Upper lobe of right lung (tissue), 1 donor: Measurements from ENCODE around the gene TIGD6. TPM values are rescaled to one million over a fixed set of nuclear protein-coding genes. Genes with fewer than 3 reads are reported as not detected.

Experiments
- ATAC-seq: fragments of 200-7000 bp; cut with Tn5 transposase; one replicate; pipeline ENCODE4 v1.9.1; 2020; ENCODE audit warnings: mild to moderate bottlenecking, moderate library complexity
- DNase-seq: peaks from one replicate; pipeline ENCODE4 v3.0.0-alpha.2; 2020
- H3K27ac ChIP-seq: fragments of 200-600 bp; one replicate; pipeline ENCODE4 v1.8.0; 2022
- H3K27me3 ChIP-seq: fragments of 200-600 bp; one replicate; pipeline ENCODE4 v1.8.0; 2022; ENCODE audit warnings: mild to moderate bottlenecking
- H3K36me3 ChIP-seq: fragments of 200-600 bp; one replicate; pipeline ENCODE4 v1.8.0; 2022
- H3K4me1 ChIP-seq: fragments of 200-600 bp; one replicate; pipeline ENCODE4 v1.8.0; 2022
- H3K4me3 ChIP-seq: fragments of 200-600 bp; one replicate; pipeline ENCODE4 v1.8.0; 2022; ENCODE audit warnings: mild to moderate bottlenecking
- H3K9me3 ChIP-seq: fragments of 200-600 bp; one replicate; pipeline ENCODE4 v1.8.0; 2022
- intact Hi-C: fragments of 100-400 bp; cut with DNase I; formaldehyde crosslinking; loops from one replicate; pipeline ENCODE4 v1.11.0; 2022
- total RNA-seq: library from RNA; stranded (reverse); fragmentation: NEBNext Ultra II Directional; extraction: Animal tissue kit (Norgen Biotek cat#: 25700); gene quantifications from one replicate; pipeline ENCODE4 v1.2.1, GENCODE V29; 2021
- TF ChIP-seq, protein P1 (sequence below): fragments of 200-600 bp; IDR thresholded peaks from one replicate; pipeline ENCODE4 v1.8.0; 2022; ENCODE audit warnings: antibody characterized with exemption
- donor health status: DM: no; HTN: yes; CAD: no; lungs with severe emphysema.

The TIGD6 gene
- total RNA-seq, 1 donor from 2014 or later = 4.0 TPM

DNA sequence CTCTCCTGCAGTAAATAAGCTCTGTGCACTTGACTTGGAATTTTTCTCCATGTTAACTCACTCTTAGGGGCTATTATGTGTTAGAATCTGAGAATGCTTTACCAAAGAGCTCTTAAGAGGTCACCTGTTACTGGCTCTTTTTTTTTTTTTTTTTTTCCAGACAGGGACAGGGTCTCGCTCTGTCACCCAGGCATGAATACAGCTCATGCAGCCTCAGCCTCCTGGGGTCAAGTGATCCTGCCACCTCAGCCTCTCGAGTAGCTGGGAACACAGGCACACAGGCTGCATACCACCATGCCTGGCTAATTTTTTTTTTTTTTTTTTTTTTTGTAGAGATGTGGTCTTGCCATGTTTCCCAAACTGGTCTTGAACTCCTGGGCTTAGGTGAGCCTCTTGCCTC, 22.2 kb upstream of the TIGD6 start:
- ATAC-seq (peak; percentile 31), DNase-seq (no peak)
- TF ChIP-seq, protein P1, sequence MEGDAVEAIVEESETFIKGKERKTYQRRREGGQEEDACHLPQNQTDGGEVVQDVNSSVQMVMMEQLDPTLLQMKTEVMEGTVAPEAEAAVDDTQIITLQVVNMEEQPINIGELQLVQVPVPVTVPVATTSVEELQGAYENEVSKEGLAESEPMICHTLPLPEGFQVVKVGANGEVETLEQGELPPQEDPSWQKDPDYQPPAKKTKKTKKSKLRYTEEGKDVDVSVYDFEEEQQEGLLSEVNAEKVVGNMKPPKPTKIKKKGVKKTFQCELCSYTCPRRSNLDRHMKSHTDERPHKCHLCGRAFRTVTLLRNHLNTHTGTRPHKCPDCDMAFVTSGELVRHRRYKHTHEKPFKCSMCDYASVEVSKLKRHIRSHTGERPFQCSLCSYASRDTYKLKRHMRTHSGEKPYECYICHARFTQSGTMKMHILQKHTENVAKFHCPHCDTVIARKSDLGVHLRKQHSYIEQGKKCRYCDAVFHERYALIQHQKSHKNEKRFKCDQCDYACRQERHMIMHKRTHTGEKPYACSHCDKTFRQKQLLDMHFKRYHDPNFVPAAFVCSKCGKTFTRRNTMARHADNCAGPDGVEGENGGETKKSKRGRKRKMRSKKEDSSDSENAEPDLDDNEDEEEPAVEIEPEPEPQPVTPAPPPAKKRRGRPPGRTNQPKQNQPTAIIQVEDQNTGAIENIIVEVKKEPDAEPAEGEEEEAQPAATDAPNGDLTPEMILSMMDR = no peak
- intact Hi-C loops = no loop called here
- peaks cover 9% of the 10 kb centered on the region for H3K4me1 ChIP-seq
- H3K9me3 ChIP-seq = no peaks in the 10 kb centered on the region
- no peak overlapping the region for H3K27ac ChIP-seq
- H3K36me3 ChIP-seq = peaks cover 96% of the 10 kb centered on the region
- H3K4me3 ChIP-seq = no peak overlapping the region
- H3K27me3 ChIP-seq = no peaks in the 10 kb centered on the region

DNA sequence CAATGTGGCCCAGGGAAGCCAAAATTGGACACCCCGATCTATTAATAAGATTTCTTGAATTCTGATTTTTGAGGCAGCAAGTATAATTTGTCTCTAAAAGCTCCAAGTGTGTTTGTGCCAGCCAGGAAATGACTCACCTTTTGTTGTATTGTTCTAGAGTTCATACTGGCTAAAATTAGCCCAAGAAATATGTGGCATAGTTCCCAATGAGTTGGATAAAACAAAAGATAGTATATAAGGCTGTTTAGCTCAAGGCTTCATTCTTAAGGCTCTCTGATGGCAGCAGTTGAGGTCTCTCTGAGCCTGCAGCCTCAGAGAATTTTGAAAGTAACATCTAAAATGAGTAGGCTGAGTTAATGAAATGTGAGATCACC, 21.7 kb upstream of the TIGD6 start:
- ATAC-seq = no peak
- H3K27ac ChIP-seq = no peak overlapping the region
- intact Hi-C loops = no loop called here
- peaks cover 96% of the 10 kb centered on the region for H3K36me3 ChIP-seq
- no peaks in the 10 kb centered on the region for H3K27me3 ChIP-seq
- DNase-seq = no peak
- TF ChIP-seq, protein P1 = no peak
- H3K4me1 ChIP-seq = peaks cover 9% of the 10 kb centered on the region
- no peak overlapping the region for H3K4me3 ChIP-seq
- H3K9me3 ChIP-seq = no peaks in the 10 kb centered on the region

DNA sequence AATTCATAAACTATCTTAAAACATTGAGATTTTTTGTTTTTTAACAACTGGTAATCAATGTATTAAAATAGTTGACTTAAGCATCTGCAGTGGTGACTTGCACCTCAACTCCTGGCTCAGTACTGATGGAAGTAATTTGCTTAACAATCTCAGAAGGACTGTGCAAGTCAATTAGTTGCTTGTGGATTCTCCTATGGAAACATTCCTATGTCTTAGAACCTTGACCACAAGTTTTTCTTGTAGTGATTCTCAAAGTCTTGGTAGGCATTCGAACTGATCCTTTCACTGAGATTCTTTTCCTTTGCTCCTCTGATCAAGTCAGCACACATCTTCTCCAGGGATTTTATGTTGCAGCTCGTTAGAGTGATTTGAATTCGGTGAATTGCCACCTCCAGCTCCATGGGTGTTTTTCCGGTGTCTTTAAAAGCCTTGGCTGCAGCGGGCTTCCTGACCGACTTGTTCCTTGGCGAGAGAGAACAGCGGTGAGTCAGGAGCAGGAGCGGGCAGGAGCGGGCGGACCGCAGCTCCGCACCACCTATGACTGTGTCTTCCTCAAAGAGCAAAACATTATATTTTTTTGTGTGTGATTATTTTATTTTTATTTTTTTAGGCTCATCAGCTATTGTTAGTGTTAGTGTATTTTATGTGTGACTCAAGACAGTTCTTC, 21.2 kb upstream of the TIGD6 start:
- H3K4me1 ChIP-seq = peaks cover 9% of the 10 kb centered on the region
- peak overlapping the region; percentile 27 for H3K27ac ChIP-seq
- DNase-seq (no peak), ATAC-seq (peak; percentile 33)
- intact Hi-C loops = no loop called here
- no peak overlapping the region for H3K4me3 ChIP-seq
- no peaks in the 10 kb centered on the region for H3K27me3 ChIP-seq
- H3K9me3 ChIP-seq = no peaks in the 10 kb centered on the region
- TF ChIP-seq, protein P1 = no peak
- H3K36me3 ChIP-seq = peaks cover 96% of the 10 kb centered on the region

DNA sequence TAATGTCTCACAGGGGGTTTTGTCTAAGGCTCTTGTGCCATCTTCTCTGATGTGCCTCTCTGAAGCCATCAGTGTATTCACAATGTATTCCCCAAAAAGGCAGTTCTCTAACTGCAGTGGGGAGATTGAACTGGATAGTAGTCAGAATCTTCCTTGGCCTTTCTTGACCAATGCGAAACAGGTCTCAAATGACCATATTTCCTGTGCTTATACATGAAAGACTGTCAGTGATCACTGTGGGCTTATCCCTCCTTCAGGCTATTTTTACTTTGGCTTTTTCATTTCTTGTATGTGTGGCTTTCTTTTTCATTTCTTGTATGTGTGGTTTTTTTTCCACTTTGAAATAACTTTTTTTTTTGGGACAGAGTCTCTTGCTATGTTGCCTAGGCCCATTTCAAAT, 19.8 kb upstream of the TIGD6 start:
- Histone ChIP-seq H3K9me3 (no peaks in the 10 kb centered on the region), H3K4me3 (no peak overlapping the region), H3K4me1 (peaks cover 9% of the 10 kb centered on the region), H3K27ac (no peak overlapping the region), H3K36me3 (peaks cover 96% of the 10 kb centered on the region), H3K27me3 (no peaks in the 10 kb centered on the region)
- TF ChIP-seq, protein P1 = no peak
- ATAC-seq (no peak), DNase-seq (no peak)
- intact Hi-C loops = no loop called here

DNA sequence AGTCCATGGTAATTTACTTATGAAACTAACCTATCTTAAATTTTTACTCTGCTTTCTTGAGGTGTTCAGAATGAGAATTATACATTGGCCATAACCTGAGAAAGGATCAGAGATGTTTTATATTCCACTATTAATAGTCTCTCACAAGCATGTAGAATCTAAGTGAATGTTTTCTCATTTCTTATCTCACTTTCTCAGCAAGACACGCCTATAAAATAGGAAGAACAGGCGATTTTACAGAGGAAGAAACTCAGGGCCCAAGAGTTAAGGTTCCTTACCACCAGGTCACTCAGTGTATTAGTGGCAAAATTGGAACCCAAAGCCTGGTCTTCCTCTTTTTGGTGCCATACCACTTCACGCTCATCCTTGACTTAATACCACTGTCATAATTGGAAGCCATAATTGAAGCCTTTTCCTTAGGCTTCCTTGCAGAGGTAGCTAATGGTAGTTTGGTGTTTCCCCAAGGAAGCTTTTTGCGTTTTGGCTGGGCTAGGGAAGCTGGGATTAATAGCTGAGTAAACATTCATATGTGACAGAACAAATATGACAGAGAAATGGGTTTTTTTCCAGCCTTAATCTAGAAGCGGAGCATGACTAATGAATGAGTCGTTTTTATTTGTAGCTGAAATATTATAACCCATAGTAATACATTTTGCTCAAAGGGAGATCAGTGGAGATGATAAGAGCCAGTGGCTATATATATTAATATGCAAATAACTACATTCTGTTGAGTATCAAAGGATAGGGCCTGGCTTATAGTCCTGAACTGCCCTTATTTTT, 17.0 kb upstream of the TIGD6 start:
- TF ChIP-seq, protein P1 = no peak
- no peaks in the 10 kb centered on the region for H3K27me3 ChIP-seq
- intact Hi-C loops = no loop called here
- H3K27ac ChIP-seq = no peak overlapping the region
- peaks cover 100% of the 10 kb centered on the region for H3K36me3 ChIP-seq
- no peak for ATAC-seq
- no peaks in the 10 kb centered on the region for H3K9me3 ChIP-seq
- H3K4me3 ChIP-seq = no peak overlapping the region
- DNase-seq = no peak
- peaks cover 7% of the 10 kb centered on the region for H3K4me1 ChIP-seq
